Mucosa of gallbladder (tissue), 1 donor: ENCODE results near the gene HGFAC. TPM values are rescaled to one million over a fixed set of nuclear protein-coding genes. Genes with fewer than 3 reads are reported as not detected.

Experiments
- DNase-seq: peaks from one replicate; pipeline ENCODE4 v3.0.0-alpha.2; 2020; ENCODE audit warnings: low spot score
- total RNA-seq: library from RNA; stranded (reverse); gene quantifications from one replicate; pipeline ENCODE4 v1.2.1, GENCODE V29; 2021
- donor health status: DM: no; HTN: no; CAD: no.

HGFAC gene
- total RNA-seq, 1 donor from 2014 or later = 1.9 TPM

GRCh38 chr4:3486541-3487540 lies 45.1 kb downstream of the HGFAC start:
- no peak for DNase-seq

DNA sequence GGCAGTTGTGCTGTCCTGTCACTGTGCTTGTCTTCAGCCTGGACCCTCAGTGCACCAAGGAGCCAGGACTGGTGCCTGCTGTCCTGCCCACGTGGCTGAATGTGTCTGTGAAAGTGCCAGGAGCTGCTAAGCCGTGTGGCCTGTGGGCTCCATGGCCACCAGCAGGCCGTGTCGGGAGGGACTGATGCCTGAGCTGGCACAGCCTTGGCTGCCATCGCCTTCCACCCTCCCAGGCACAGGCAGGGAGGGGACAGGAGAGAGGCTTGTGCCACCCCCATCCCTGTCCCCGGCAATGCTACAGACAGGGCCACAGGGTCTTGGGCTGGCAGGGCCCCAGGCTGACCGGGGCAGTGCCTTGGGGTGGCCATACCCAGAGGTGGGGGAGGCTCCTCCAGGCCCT lies 46.1 kb downstream of the HGFAC start:
- DNase-seq = no peak

DNA sequence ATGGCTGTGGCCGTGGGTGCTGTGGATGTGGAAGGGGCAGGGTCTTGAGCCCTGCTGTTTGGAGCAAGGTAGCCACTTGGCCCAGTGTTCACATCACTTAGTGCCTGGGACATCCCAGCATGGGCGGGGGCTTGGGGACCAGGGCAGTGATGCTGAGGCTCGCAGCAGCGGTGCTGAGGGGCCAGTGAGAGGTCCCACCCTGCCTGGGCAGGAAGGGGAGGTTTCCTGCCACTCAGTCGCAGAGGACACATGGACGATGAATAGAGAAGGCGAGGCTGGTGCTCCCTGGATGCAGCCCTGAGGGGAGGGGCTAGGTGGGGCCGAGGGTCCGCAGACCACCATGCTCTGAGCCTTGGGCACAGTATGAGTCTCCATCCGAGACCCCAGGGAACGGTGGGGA lies 47.1 kb downstream of the HGFAC start:
- DNase-seq = no peak

- DNase-seq = no peak
Observed at GRCh38 chr4:3489451-3489962, 47.7 kb downstream of the HGFAC start.

DNA sequence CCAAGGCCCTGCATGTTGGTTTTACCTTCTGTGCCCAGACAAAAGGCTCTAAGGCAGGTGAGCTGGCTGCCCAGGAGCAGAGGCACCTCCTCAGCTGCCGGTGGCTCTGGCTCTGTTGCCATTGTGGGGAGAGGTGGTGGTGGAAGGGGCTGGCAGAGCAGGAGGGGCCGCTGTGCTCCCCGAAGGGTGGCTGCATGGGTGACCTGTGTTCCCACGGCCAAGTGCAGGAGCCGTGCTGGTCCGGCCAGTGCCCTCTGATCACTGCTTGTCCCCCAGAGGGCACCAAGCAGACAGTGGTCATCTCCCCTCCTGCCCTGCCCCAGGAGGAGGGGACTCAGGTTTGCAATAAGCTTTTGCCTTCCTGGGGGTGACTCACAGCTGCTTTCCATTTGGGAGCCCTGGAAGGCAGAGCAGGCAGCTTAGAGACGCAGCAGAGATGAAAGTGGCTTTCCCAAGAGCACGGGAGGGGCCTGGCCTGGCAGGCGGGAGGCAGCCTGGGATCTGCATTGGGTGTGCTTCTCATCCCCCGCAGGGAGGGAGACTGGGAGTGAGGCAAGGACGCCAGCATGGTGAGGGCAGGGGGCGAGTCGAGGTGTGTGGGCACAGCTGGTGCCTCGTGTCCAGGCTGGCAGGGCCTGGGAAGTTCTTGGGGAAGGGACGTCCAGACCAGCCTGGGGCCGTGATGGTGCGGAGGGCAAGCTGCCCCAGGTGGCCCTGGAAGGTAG lies 50.1 kb downstream of the HGFAC start:
- no peak for DNase-seq

DNA sequence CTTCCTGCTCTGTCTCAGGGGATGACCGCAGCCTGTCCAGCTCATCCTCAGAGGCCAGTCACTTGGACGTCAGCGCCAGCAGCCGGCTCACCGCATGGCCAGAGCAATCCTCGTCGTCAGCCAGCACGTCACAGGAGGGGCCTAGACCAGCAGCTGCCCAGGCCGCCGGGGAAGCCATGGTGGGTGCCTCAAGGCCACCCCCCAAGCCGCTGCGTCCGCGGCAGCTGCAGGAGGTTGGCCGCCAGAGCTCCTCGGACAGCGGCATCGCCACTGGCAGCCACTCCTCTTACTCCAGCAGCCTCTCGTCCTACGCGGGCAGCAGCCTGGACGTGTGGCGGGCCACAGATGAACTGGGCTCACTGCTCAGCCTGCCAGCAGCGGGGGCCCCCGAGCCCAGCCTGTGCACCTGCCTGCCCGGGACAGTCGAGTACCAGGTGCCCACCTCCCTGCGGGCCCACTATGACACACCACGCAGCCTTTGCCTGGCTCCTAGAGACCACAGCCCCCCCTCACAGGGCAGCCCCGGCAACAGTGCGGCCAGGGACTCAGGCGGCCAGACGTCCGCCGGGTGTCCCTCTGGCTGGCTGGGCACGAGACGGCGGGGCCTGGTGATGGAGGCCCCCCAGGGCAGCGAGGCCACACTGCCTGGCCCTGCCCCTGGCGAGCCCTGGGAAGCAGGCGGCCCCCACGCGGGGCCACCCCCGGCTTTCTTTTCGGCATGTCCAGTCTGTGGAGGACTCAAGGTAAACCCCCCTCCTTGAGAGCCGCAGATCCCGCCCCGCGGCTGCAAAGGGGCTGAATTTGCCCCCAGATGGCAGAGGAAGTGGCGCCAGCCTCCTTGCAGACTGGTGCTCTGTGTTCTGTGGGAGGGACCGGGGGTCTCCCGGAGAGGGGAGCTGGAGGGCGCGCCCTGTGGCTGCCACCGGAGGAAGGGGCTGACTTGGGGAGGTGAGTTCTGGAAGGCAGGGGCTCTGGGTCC lies 51.3 kb downstream of the HGFAC start:
- no peak for DNase-seq

- no peak for DNase-seq
Observed at GRCh38 chr4:3493720-3494461, 52.1 kb downstream of the HGFAC start.

GRCh38 chr4:3494462-3494871 lies 52.7 kb downstream of the HGFAC start:
- DNase-seq = no peak

DNA sequence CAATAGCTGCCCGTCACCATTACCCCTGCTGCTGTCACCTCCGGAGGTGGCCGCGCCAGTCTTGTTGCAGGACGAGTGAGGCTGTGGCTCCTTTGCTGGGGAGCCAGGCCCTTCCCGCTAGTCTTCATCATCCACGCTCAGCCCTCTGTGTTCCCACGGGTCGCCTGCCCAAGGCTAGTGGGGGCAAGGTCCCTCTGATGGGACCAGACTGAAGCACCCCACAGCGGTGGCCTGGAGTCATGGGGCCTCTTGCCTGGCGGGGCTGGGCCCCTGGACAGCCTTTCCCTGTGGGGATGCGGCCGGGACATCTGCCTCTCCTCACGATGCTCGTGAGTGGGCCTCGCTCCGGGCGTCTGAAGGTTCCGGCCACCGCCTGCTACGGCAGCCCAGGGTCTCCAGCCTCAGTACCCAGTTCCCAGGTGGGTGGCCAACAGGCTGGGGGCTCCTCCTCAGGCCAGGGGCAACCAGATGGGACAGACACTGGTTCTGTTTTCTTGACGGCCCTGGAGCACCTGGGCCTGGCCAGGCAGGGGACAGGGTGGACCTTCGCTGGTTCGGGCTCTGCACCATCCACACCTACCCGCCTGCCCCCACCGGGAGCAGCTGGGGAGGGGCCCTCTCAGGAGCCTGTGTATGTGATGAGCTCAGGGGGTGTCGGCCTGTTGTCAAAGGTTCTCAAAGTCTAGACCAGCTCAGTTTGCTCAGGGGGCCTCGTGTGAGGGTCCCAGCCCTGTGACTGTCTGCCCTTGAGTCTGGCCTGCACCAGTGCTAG lies 53.6 kb downstream of the HGFAC start:
- DNase-seq = no peak

DNA sequence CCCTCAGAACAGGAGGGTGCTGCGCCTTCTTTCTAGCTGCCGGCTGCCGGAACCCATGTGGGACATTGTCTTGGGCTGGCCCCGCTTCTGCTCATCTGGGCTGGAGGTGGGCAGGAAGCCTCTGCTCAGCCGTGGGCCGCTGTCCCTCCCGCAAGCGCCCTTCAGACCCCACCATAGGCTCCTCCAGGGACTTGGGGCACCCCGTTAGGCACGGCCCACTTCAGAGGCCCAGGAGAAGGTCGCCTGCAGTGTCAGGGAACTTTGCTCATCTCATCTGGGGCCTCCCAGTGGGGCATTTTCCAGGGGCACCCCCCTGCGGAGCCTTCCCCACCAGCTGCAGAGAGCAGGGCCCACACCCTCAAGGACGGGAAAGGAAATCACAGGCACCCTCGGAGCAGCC lies 54.3 kb downstream of the HGFAC start:
- no peak for DNase-seq

GRCh38 chr4:3497095-3497494 lies 55.3 kb downstream of the HGFAC start:
- no peak for DNase-seq

- DNase-seq = no peak
Observed at GRCh38 chr4:3497523-3498389, 56.0 kb downstream of the HGFAC start.

DNA sequence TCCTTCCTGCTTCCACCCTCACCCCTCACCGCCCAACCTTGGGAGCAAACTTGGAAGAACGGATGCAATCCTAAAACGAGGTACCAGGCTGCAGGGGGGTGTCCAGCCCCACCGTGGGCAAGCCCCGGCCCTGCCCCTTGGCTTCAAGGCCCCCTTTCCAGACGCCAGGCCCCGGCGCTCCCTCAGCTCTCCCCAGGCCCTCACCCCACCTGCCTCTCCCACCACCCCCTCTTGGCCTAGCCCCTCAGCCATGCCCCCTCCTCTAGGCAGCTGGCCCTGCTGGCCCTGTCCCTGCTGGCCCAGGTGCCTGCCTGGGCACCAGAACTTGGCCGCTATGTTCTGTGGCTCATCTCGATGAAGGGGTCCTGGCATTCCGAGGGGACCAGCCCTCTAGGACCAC lies 56.6 kb downstream of the HGFAC start:
- DNase-seq = no peak

Other genes starting within 250 kb of the HGFAC start
- gene MSANTD1, start 192.8 kb upstream of the HGFAC start, total RNA-seq = 1.2 TPM
- 47.1 TPM for gene RGS12, start 148.9 kb upstream of the HGFAC start, total RNA-seq
- gene DOK7, start 21.3 kb downstream of the HGFAC start, total RNA-seq = 7.4 TPM
- gene LRPAP1, start 90.5 kb downstream of the HGFAC start, total RNA-seq = 227 TPM